Heart left ventricle (tissue), 16 donors: ENCODE measurements around the gene PRKCB. TPM values are rescaled to one million over a fixed set of nuclear protein-coding genes. Genes with fewer than 3 reads are reported as not detected.

Source experiments
- ATAC-seq, 4 donors: fragments of 200-7000 bp; cut with Tn5 transposase; one replicate each; pipeline ENCODE4 v1.9.1; 2020 to 2022; ENCODE audit warnings: moderate library complexity in 4 of 4, mild to moderate bottlenecking in 3 of 4, moderate number of reproducible peaks in 1 of 4
- DNase-seq, 5 donors: peaks; one replicate each; pipeline ENCODE4 v3.0.0-alpha.2; 2020
- H3K27ac ChIP-seq, 12 donors: fragments of 200-600 bp; sonication (generic) in 4 of 12; one replicate each; pipeline versions ENCODE4 v1.5.0 to v1.8.0; 2016 to 2022; ENCODE audit warnings: mild to moderate bottlenecking in 2 of 12
- H3K27me3 ChIP-seq, 9 donors: fragments of 200-600 bp; sonication (generic) in 2 of 9; one replicate each; pipeline versions ENCODE4 v1.5.1 to v1.8.0; 2016 to 2022; ENCODE audit warnings: mild to moderate bottlenecking in 3 of 9
- H3K36me3 ChIP-seq, 9 donors: fragments of 200-600 bp; sonication (generic) in 2 of 9; one replicate each; pipeline versions ENCODE4 v1.5.0 to v1.8.0; 2018 to 2022; ENCODE audit warnings: mild to moderate bottlenecking in 2 of 9
- H3K4me1 ChIP-seq, 12 donors: fragments of 200-600 bp; sonication (generic) in 4 of 12; one replicate each; pipeline versions ENCODE4 v1.5.0 to v1.8.0; 2016 to 2022; ENCODE audit warnings: mild to moderate bottlenecking in 3 of 12
- H3K4me3 ChIP-seq, 12 donors: fragments of 200-600 bp; sonication (generic) in 4 of 12; one replicate each; pipeline versions ENCODE4 v1.5.0 to v1.8.0; 2017 to 2022; ENCODE audit warnings: mild to moderate bottlenecking in 9 of 12, moderate library complexity in 4 of 12
- H3K9me3 ChIP-seq, 12 donors: fragments of 200-600 bp; sonication (generic) in 4 of 12; one replicate each; pipeline versions ENCODE4 v1.5.0 to v1.8.0; 2016 to 2022; ENCODE audit warnings: mild to moderate bottlenecking in 1 of 12
- CTCF ChIP-seq, 12 donors: fragments of 200-600 bp; sonication (generic) in 4 of 12; IDR thresholded peaks; one replicate each; pipeline versions ENCODE4 v1.5.0 to v1.8.0; 2018 to 2022; ENCODE audit warnings: antibody characterized with exemption in 12 of 12, mild to moderate bottlenecking in 5 of 12
- POLR2A ChIP-seq, 2 donors: fragments of 450-650 bp; IDR thresholded peaks; one replicate each; pipeline ENCODE4 v1.6.1; 2017; ENCODE audit warnings: antibody characterized with exemption in 2 of 2, mild to moderate bottlenecking in 2 of 2, moderate library complexity in 2 of 2
- WGBS, 4 donors: extraction: QIAGEN DNeasy Blood & Tissue Kit in 2 of 4; methylation state at CpG; one replicate each; pipeline versions ENCODE4 v1.1.5 to v1.1.7; 2013 to 2018; 5-methylcytosine and 5-hydroxymethylcytosine counted together
- intact Hi-C, 10 donors: fragments of 100-400 bp; cut with DNase I; formaldehyde crosslinking; loops; one replicate each; pipeline versions ENCODE4 v1.11.1 to v1.14.2; 2022
- polyA plus RNA-seq, 2 donors: library from polyadenylated mRNA; stranded (reverse); fragments of 200-250 nt; gene quantifications; one replicate each; pipeline ENCODE4 v1.2.3, GENCODE V29; 2013
- total RNA-seq, 9 donors: library from RNA; depleted of rRNA in 2 of 9; stranded (reverse); fragments of >200 nt in 2 of 9; fragmentation: NEBNext Ultra II Directional in 3 of 9; extraction: Animal tissue kit (Norgen Biotek cat#: 25700) in 3 of 9; gene quantifications; one replicate each; pipeline versions ENCODE4 v1.1.0 to v1.2.4, GENCODE V29; 2016 to 2023
- donor health status: ischemic (EF 13 %, LVEDD 7.1; RV severe dilation, severe dysfunction).
- donor health status: healthy with polysubstance abuse.
- donor health status: DM: no; HTN: yes; CAD: no.
- donor health status: DM: no; HTN: no; CAD: no.
- donor health status: ischemic (EF 25% LVEDD 6.9; RV normal size, moderate dysfunction).
- donor health status: ischemic (EF 25% LVEDD 5.7; RV mildly dilated, moderate dysfunction).
- donor health status: healthy.
- donor health status: DM: yes; HTN: yes; CAD: no.
- donor health status: ischemic (EF 35%, LVEDD 5.7; RV mildly dilated, moderate dysfunction).
- donor health status: nonischemic (EF 11% LVEDD 7.7; RV severe dilation, severe dysfunction).
- donor health status: DM: yes; HTN: yes; CAD: no.
- donor health status: PGD.
- donor health status: ischemic (EF 29% LVEDD 5.4; RV normal size, mild dysfunction).
- donor health status: nonischemic (EF 23%, LVEDD 6.1; RV moderate dilation, normal function).

The PRKCB gene
- total and polyA plus RNA-seq, 11 donors = 0.30 to 18.4 (median 1.7) TPM

GRCh38 chr16:24130494-24131085, 294.8 kb downstream of the PRKCB start:
- Histone ChIP-seq H3K27ac (no peak overlapping the region), H3K4me3 (no peak overlapping the region), H3K4me1 (no peaks in the 10 kb centered on the region), H3K9me3 (no peaks in the 10 kb centered on the region), H3K36me3 (peaks cover 0 to 8% (median 0%) of the 10 kb centered on the region in 9 donors), H3K27me3 (no peaks in the 10 kb centered on the region)
- intact Hi-C loops = no loop called here
- DNase-seq (no peak), ATAC-seq (no peak)
- WGBS, 4 donors = 67 to 79% (median 71%) methylated on average over 10 of the region's 10 CpGs
- TF ChIP-seq CTCF (IDR thresholded peaks at IDR 0.05) (no peak), POLR2A (IDR thresholded peaks at IDR 0.05) (no peak)

DNA sequence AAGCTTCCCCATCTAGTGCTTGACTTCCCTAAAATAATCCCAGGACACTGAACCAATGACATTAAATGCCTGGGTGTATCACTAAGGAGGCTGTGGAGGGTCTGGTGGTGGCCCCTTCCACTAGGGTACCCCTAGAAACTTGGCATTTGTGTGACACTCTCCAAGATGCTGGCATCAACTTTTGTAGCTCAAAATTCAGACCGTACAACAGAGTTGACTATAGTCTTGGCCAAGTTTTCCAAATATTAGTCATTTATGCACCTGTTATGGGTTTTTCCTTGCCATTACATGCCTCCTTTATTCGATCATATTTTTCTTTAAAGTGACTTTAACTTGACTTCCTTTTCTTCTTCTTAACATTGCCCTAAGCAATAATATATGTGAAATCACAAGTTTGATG, 295.5 kb downstream of the PRKCB start:
- Histone ChIP-seq H3K27me3 (no peaks in the 10 kb centered on the region), H3K9me3 (no peaks in the 10 kb centered on the region), H3K27ac (no peak overlapping the region), H3K4me3 (no peak overlapping the region), H3K4me1 (no peaks in the 10 kb centered on the region), H3K36me3 (peaks cover 0 to 6% (median 0%) of the 10 kb centered on the region in 9 donors)
- no peak for TF ChIP-seq CTCF (IDR thresholded peaks at IDR 0.05)
- TF ChIP-seq POLR2A (IDR thresholded peaks at IDR 0.05) = no peak
- intact Hi-C loops = no loop called here
- ATAC-seq (no peak), DNase-seq (no peak)
- 75 to 89% (median 88%) methylated on average over 2 of the region's 2 CpGs for WGBS, 4 donors

GRCh38 chr16:24132048-24132796, 296.4 kb downstream of the PRKCB start:
- DNase-seq (no peak), ATAC-seq (no peak)
- no peak overlapping the region for H3K4me3 ChIP-seq
- no peaks in the 10 kb centered on the region for H3K36me3 ChIP-seq
- no peak overlapping the region for H3K27ac ChIP-seq
- no peaks in the 10 kb centered on the region for H3K27me3 ChIP-seq
- TF ChIP-seq POLR2A (IDR thresholded peaks at IDR 0.05) = no peak
- H3K9me3 ChIP-seq = no peaks in the 10 kb centered on the region
- no peaks in the 10 kb centered on the region for H3K4me1 ChIP-seq
- intact Hi-C loops = no loop called here
- WGBS, 4 donors = 93 to 98% (median 97%) methylated on average over 2 of the region's 2 CpGs

- H3K27ac ChIP-seq = no peak overlapping the region
- H3K27me3 ChIP-seq = no peaks in the 10 kb centered on the region
- intact Hi-C loops = no loop called here
- ATAC-seq (no peak), DNase-seq (no peak)
- WGBS, 4 donors = 85 to 91% (median 86%) methylated on average over 3 of the region's 3 CpGs
- H3K4me1 ChIP-seq = no peaks in the 10 kb centered on the region
- no peaks in the 10 kb centered on the region for H3K36me3 ChIP-seq
- H3K9me3 ChIP-seq = no peaks in the 10 kb centered on the region
- H3K4me3 ChIP-seq = no peak overlapping the region
- no peak for TF ChIP-seq CTCF (IDR thresholded peaks at IDR 0.05)
- TF ChIP-seq POLR2A (IDR thresholded peaks at IDR 0.05) = no peak
These were observed 297.0 kb downstream of the PRKCB start for GRCh38 chr16:24132797-24133155.
